ENCODE results near the gene FZD4.

DNA sequence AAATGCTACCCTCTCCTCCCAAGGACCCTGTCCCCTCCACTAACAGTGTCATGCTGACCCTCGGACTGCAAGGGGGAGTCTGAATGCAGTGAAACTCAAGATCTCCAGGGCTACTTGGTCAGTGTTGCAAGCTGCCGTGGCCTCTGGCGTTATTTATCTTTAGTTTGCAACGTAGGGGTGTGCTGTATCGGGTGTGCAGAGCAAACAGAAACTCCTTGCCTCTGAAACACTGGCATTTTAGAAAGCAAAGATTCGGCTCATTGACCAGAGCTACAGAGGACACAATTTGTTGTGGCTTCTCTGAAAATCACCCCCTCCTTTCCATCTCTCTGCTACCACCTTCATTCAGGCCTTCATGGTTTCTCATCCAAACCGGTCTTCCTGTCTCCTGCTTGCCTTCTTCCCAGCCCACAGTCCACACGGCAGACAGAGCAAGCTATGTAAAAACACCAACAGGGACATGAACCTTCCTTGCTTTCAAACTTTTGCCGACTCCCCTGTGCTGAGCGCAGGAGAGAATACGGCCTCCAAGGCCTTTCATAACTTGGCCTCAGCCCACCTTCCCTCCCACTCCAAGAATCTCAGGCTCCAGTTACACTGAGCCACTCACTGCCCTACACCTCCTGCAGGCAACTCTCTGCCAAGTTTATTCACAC, 14.9 kb downstream of the FZD4 start:
- TF ChIP-seq, protein P1, sequence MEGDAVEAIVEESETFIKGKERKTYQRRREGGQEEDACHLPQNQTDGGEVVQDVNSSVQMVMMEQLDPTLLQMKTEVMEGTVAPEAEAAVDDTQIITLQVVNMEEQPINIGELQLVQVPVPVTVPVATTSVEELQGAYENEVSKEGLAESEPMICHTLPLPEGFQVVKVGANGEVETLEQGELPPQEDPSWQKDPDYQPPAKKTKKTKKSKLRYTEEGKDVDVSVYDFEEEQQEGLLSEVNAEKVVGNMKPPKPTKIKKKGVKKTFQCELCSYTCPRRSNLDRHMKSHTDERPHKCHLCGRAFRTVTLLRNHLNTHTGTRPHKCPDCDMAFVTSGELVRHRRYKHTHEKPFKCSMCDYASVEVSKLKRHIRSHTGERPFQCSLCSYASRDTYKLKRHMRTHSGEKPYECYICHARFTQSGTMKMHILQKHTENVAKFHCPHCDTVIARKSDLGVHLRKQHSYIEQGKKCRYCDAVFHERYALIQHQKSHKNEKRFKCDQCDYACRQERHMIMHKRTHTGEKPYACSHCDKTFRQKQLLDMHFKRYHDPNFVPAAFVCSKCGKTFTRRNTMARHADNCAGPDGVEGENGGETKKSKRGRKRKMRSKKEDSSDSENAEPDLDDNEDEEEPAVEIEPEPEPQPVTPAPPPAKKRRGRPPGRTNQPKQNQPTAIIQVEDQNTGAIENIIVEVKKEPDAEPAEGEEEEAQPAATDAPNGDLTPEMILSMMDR (IDR thresholded peaks at IDR 0.05 in 2 of 3, conservative IDR thresholded peaks at IDR 0.05 in 1 of 3; ENCODE audit: control insufficient read depth in 2 of 3, extremely low read depth in 1 of 3, insufficient read depth in 1 of 3, low read depth in 3 of 3, low read length in 3 of 3): no peak
- TF ChIP-seq MYC (IDR thresholded peaks at IDR 0.05; ENCODE audit: insufficient read depth, insufficient read length, insufficient replicate concordance, low read length, severe bottlenecking): no peak
- no peak for TF ChIP-seq RFX5 (IDR thresholded peaks at IDR 0.05; ENCODE audit: low read depth, low read length)
- no peak for TF ChIP-seq NFYB (IDR thresholded peaks at IDR 0.05; ENCODE audit: insufficient read depth, low read depth, low read length)
- TF ChIP-seq MXI1 (IDR thresholded peaks at IDR 0.05; ENCODE audit: low read depth, low read length): no peak
- TF ChIP-seq FOXM1 (IDR thresholded peaks at IDR 0.05; ENCODE audit: low read depth, low read length): no peak
- no peak for TF ChIP-seq RAD21 (IDR thresholded peaks at IDR 0.05; ENCODE audit: insufficient read depth, low read depth, low read length)
- TF ChIP-seq, protein P2, sequence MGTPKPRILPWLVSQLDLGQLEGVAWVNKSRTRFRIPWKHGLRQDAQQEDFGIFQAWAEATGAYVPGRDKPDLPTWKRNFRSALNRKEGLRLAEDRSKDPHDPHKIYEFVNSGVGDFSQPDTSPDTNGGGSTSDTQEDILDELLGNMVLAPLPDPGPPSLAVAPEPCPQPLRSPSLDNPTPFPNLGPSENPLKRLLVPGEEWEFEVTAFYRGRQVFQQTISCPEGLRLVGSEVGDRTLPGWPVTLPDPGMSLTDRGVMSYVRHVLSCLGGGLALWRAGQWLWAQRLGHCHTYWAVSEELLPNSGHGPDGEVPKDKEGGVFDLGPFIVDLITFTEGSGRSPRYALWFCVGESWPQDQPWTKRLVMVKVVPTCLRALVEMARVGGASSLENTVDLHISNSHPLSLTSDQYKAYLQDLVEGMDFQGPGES (IDR thresholded peaks at IDR 0.05): no peak
- TF ChIP-seq POLR2A (IDR thresholded peaks at IDR 0.05; ENCODE audit: low read depth, low read length): no peak
- no peak for TF ChIP-seq E2F8 (IDR thresholded peaks at IDR 0.05; ENCODE audit: low read depth, partially characterized antibody)
- TF ChIP-seq EZH2 (IDR thresholded peaks at IDR 0.05; ENCODE audit: borderline replicate concordance, control insufficient read depth, low read depth, low read length): no peak

Data from GM12878 (cell line).